GM20431 (cell line): ENCODE measurements around the gene STAT3.
"Not testable (repeated sequence)": the region's sequence is repeated elsewhere in the genome, so short reads cannot be mapped to it uniquely, and the experiment has no call there.

Experiments used
- in situ Hi-C: fragments of 300-500 bp; cut with MseI, MboI; formaldehyde crosslinking; loops from one replicate; pipeline ENCODE4 v1.15.0; 2020; ENCODE audit warnings: low sequenced_read_pairs; ENCODE audit not compliant: unreplicated experiment

Gene STAT3

DNA sequence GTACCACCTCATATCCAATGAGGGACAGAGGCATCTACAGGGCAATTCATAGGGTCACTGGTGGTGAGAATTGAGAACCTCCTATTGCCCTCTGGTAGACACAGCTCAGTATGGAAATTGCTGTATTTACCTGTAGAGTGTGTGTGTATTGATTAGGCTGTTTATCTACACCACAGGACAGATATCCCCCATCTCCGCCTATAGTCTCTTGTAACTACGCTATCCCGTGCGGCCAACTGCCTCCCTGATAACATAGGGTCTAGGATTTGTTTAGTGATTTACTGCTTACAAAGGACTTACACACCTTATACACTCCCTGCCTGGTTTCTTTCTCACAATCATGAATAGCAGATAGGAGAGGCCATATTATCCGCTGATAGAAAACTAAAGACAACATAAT lies 1.7 kb upstream of the STAT3 start:
- in situ Hi-C loops: no loop called here

DNA sequence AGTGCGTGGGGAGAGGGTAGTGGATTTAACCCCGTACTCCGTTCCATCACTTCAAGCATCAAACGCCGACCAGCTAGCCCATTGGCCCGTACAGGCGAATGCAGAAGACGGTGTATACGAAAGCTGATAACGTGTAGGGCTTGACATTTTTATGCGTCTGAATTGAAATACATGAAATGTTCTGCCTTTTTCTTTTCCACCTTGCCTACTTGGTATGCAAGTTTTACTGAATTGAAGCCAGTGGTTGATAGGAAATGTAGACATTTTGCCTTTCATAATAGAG lies 834 bp upstream of the STAT3 start:
- in situ Hi-C loops: no loop called here

DNA sequence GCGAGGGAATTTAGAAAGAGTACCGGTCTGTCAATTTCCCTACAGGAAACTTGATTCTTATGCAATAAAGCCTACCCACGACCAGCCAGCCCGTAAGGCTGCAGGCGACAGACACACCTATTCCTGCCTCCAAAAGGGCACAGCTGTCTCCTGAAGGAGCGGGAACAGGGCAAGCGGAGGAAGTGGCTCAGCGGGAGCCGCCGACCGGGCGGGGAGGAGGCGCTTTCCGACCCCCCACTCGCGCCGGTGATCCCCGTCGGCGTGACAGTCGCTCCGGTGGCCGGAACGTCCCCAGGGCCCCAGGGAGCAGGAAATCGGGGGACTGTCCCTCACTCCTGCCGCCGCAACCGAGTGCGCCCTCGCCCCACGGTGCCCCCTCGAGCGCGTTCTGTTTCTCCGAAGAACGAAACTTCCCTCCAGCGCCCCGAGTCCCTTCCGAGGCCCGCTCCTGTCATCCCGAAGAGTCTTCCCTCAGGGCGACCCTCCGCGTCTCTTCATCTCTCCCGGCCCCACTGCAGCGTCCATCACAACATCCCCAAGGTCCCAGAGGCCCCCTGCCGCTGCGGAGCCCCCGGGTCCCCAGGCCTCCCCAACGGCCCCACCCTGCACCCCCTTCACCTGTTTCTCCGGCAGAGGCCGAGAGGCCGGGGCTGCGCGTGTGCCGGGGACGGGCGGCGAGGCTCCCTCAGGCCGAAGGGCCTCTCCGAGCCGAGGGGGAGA lies 421 bp downstream of the STAT3 start:
- in situ Hi-C loops: no loop called here

- in situ Hi-C loops: no loop called here
Observed at GRCh38 chr17:42386777-42387657, 1.2 kb downstream of the STAT3 start.

GRCh38 chr17:42381898-42382297 lies 6.3 kb downstream of the STAT3 start:
- in situ Hi-C loops: no loop called here

DNA sequence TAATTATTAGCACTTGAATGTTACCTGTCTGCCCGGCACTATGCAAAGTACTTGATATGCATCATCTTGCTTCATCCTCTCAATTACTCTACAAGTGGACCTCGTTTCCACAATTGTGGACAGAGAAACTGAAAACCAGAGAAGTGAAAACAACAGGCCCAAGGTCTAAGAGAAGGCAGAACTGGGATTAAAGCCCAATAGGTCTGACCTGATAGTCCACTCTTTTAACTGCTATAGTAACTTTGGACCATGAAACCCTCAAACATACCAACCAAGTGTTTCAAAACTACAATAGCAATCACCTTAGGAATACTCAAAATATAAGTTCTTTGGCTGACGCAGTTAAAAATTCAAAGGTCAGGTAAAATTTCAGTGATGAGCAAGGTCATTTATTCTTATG lies 7.3 kb downstream of the STAT3 start:
- in situ Hi-C loops: no loop called here

- in situ Hi-C loops: no loop called here
Observed at GRCh38 chr17:42378959-42379594, 9.2 kb downstream of the STAT3 start.

DNA sequence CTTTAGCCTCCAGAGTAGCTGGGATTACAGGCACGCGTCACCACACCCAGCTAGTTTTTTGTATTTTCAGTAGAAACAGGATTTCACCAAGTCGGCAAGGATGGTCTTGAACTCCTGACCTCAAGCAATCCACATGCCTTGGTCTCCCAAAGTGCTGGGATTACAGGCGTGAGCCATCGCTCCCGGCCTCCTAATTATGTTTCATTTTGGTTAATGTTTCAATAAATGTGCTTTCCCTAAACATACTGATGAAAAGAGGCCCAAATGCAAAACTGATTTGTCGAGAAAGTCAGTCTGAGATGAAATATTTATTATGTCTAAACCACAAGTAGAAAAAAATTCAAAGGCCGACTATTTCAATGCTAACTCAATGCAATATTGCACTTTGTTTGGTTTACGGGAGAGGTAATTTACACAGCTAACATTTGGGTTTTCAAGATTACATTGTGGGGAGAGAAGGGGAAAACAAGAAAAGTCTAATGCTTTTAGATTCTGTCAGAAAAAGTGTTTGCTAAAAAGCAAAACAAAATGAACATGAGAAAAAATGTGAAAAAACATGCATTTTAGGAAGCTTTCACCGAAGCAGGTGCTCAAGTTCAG lies 9.8 kb downstream of the STAT3 start:
- in situ Hi-C loops: no loop called here

DNA sequence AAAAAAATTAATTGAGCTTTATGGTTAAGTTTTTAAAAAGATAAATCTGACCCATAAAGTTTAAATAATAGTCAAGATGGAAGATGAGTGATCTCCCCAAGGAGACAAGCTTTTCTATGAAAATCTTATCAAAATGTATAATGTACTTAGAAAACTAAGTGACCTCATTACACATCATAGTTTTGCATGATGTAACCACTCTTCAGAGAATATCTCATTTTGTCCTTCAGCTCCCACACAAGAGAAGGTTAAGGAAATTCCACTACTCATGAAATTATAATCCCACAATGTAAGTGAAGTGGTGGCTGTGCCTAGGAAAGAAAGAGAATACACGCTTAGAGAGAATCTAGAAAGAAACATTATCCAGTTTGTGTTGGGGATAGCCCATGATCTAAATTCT lies 14.3 kb downstream of the STAT3 start:
- in situ Hi-C loops: no loop called here

DNA sequence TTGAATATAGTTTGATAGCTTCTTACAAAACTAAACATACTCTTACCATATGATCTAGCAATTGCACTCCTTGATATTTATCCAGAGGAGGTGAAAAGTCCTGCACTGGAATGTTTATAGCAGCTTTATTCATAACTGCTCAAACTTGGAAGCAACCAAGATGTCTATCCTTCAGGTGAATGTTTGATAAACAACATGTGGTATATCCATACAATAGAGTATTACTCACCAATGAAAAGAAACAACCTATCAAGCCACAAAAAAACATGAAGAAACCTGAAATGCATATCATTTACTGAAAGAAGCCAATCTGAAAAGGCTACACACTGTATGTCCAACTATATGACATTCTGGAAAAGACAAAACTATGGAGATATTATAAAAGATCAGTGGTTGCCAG lies 16.1 kb downstream of the STAT3 start:
- in situ Hi-C loops: no loop called here

GRCh38 chr17:42368797-42369561 lies 19.3 kb downstream of the STAT3 start:
- in situ Hi-C loops: not testable (repeated sequence)

- in situ Hi-C loops: not testable (repeated sequence)
Observed at GRCh38 chr17:42368310-42368709, 19.9 kb downstream of the STAT3 start.

- in situ Hi-C loops: not testable (repeated sequence)
Observed at GRCh38 chr17:42366176-42367023, 21.8 kb downstream of the STAT3 start.

DNA sequence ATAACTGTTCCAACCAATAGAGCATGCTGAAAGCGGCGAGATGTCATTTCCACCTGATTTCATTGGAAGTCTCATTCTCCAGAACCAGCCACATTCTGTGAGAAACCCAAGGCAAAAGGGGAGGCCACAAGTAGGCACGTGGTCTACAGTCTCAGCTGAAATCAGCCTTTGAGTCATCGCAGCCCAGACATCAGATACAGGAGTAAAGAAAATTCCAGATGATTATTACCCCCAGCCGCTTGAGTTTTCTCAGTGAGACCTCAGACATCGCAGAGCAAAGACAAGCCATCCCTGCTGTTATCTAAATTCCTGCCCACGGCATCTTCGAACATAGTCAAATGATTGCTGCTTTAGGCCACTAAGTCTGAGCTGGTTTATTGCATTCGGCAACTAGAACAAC lies 23.1 kb downstream of the STAT3 start:
- in situ Hi-C loops: no loop called here

DNA sequence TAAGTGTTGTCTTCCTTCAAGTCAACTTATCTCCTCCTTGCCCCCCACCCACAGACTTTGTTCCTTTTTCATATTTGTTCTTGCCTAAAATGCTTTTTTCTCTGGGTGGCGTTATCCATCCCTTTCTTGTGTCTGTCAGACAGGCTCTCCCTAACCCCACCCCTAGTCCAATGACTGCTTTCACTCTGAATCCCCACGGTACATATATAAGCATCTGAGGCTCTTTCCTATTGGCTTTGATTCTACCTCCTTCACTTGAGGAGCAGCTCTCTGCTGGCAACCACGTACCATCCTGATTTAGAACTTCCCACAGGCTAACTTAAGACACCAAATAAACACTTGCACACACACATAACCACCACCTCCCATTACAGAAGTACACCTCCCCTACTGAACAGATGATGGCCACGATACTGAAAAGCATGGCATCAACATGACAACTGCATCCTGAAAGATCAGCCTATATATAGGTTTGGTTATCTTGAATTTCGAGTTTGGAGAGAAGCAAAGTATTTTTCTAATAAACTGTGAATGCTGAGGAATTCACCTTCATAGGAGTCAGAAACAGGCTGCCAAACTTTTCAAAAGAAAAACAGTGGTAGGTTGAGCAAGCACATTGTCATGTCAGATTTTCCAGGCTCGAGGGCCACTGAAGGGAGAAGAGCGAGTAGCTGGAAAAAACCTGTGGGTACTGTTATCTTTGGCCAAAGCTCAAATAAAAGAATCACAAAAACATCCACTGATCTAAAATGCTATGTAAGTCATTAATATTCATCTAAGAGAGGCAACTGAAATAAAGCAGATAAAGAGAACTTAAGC lies 24.3 kb downstream of the STAT3 start:
- in situ Hi-C loops: no loop called here

DNA sequence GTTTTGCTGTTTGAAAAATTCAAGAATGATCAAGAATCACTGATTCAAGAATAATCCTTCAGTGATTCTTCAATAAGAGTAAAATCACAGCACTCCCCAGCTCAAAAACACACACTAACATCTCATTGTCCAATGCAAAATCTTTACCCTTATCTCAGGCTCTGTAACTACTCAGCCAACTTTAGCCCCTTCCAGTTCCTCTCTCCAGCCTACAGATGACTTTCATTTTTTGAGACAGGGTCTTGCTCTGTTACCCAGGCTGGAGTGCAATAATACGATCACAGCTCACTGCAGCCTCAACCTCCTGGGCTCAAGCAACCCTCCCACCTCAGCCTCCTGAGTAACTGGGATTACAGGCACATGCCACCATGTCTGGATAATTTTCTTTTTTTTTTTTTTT lies 25.0 kb downstream of the STAT3 start:
- in situ Hi-C loops: no loop called here

- in situ Hi-C loops: no loop called here
Observed at GRCh38 chr17:42362245-42362961, 25.8 kb downstream of the STAT3 start.

DNA sequence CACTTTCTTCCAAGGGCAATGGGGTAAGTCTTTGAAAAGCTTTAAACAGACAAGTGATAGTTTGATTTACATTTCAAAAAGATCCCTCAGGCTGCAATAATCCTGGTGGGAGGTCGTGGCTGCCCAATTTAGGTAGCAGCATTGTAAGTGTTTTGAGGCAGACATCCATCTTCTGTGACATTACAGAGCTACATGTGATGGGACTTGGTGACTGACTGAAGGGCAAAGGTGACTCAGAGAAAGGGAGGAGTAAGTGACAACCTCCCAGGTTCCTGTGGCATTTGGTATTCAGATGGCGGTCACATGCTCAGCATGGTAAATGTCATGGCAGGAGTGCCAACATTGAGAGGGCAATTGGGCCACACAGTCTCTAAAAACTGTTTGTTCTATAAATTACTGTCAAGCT lies 26.5 kb downstream of the STAT3 start:
- in situ Hi-C loops: no loop called here
